GM21723 (cell line): ENCODE data around the gene AKR1B15.

Source experiments
- ATAC-seq: cut with Tn5 transposase; IDR thresholded peaks from one replicate; pipeline ENCODE4 v1.9.1; 2021; ENCODE audit warnings: mild to moderate bottlenecking, moderate library complexity; ENCODE audit not compliant: unreplicated experiment

AKR1B15 gene

GRCh38 chr7:134611611-134612151 lies 62.8 kb downstream of the AKR1B15 start:
- no peak for ATAC-seq

GRCh38 chr7:134612197-134612596 lies 63.3 kb downstream of the AKR1B15 start:
- ATAC-seq, result no peak

GRCh38 chr7:134613623-134614347 lies 64.9 kb downstream of the AKR1B15 start:
- no peak for ATAC-seq

GRCh38 chr7:134616611-134617010 lies 67.7 kb downstream of the AKR1B15 start:
- no peak for ATAC-seq

DNA sequence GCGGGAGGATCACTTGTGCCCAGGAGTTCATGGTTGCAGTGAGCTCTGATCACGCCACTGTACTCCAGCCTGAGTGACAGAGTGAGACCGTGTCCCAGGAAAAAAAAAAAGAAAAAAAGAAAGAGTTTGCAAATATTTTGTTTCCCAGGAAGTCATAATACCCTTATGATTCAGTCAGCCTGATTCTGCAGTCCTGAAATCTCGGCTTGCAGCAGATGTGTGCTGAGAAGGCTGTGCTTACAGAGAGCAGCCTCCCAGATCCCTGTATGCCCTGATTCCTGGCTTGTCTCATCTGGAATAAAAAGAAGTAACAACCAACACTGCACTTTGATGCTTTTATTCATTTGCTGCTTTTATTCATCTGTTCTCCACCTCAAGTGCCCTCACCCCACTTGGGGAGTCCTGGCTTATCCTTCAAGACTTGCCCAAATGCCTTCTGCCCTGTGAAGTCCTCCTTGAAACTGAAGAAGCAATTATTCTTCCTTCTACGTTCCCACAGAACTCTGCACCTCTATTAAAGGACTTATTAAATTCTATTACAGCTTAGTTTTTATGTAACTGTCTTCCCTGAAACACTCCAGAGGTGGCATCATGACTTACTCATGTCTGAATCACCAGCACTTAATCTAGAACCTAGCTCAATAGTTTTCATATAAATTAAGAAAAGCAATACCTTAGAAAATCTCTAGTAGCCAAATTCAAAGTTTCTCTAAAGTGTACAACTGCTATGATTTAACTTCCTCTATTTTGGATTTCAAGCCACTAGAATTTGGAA lies 70.0 kb downstream of the AKR1B15 start:
- no peak for ATAC-seq

DNA sequence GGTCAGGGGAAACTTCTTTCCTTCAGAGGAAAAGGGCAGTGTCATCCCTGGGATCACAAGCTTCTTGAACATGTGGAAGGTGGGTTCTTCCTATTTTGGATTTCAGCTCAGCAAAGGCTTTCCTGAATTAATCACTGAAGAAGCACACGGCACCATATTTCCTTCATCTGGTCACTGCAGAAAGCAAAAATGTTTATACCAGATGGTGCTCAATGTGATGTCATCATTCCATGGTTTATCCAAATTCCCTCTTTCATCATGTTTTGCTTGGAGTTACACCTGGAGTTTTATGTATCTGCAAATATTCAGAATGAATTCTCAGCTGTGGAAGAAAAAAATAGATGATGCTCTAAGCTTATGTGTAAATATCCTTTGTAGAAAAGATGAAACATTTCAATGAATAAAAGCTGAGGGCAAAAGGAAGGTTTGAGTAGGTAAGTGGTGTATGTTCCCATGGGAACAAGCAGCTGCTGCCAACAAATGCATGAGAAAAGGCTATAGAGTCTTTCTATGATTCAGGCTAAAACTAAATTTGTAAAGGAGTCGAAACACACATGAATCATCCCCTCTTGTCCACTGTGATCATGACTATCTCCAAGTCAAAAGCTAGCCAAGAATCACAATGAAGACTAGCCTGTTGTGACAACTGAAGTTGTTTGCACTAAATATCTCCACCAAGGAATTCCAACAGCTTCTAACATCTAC lies 70.9 kb downstream of the AKR1B15 start:
- no peak for ATAC-seq

- ATAC-seq, result no peak
Measured at GRCh38 chr7:134622303-134622995, 73.5 kb downstream of the AKR1B15 start.

DNA sequence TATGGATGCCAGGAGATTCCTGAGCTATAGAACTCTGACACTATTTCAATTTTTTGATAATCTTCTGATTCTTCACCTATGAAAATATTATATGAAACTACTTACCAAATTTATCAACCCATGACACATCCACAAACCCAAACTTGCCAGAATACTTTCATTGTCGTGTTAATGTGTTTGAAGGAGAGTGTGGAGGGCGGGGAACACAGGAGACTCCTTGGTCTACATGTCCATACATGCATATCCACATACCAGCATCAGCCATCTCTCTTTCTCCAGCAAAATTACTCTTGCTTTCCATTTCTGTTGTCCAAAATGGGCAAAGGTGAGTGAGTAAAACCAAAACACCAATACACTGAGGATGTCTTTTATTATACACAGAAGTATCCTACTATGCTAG lies 74.3 kb downstream of the AKR1B15 start:
- no peak for ATAC-seq

DNA sequence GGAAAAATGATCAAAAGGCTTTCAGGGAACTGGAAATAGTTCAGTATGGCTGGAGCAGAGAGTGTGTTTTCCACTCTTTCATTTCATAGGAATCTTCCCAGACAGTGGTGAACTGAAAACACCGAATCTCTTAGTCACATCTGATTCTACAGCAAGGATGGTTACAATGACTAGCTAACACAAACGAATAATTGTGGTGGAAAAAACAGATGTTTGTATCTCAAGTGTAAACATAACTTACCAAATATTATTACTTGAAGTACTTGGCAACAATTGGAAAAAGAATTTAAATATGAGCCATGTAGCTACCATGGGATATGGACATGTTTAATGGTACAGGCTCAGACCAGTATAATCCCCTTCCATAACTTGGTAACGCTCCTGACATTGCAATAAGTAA lies 76.6 kb downstream of the AKR1B15 start:
- ATAC-seq, result no peak

DNA sequence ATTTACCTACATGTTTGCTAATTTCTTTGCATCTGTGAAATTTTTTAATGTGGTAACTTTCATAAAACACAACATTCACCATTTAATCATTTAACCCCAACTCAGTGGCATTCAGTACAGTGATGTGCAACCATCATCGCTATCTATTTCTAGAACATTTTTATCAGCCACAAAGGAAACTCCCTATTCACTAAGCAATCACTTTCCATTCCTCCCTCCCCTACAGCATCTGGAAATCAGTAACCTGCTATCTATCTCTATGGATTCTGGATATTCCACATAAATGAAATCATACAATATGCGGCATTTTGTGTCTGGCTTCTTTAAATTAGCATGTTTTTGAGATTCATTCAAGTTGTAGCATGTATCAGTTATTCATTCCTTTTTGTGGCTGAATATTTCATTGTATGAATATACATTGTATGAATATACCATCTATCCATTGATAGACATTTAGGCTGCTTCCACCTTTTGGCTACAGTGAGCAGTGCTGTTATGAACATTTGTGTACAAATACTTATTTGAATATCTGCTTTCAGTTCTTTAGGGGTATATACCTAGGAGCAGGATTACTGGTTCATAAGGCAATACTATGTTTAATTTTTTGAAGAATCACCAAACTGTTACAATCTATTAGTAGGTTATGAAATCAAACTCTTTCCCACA lies 78.3 kb downstream of the AKR1B15 start:
- no peak for ATAC-seq

DNA sequence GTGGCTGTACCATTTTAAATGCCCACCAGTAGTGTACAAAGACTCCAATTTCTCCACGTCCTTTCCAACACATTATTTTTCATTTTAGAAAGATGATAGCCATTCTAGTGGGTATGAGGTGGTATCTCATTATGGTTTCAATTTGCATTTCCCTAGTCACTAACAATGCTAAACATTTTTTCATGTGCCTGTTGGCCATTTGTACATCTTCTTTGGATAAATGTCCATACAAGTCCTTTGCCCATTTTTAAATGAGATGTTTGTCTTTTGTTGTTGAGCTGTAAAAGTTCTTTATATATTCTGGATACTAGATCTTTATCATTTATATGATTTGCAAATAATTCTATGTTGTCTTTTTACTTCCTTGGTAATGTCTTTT lies 78.9 kb downstream of the AKR1B15 start:
- no peak for ATAC-seq

DNA sequence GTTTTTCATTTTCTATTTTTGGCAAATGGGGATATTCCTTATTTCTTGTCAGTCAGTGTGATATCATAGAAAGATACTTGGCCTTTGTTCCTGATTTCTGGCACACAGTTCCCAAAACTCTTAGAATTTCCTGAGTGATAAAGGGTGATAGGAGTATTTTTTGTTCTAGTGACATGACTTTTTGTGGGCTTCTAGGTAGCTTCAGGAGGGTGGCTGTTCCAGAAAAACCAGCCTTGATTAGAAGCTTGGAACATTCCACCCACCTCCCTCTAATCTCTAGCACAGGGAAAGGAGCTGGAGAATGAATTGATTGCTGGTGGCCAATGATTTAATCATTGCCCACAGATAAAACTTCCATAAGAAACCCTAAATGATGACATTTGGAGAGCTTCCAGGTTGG lies 80.5 kb downstream of the AKR1B15 start:
- ATAC-seq, result no peak
